Measurements from ENCODE around the gene ERICH4. TPM values are rescaled to one million over a fixed set of nuclear protein-coding genes. Genes with fewer than 3 reads are reported as not detected.
"Not testable (repeated sequence)": the region's sequence is repeated elsewhere in the genome, so short reads cannot be mapped to it uniquely, and the experiment has no call there.

ERICH4 gene
- total RNA-seq, 4 donors from 2014 or later, result not detected

DNA sequence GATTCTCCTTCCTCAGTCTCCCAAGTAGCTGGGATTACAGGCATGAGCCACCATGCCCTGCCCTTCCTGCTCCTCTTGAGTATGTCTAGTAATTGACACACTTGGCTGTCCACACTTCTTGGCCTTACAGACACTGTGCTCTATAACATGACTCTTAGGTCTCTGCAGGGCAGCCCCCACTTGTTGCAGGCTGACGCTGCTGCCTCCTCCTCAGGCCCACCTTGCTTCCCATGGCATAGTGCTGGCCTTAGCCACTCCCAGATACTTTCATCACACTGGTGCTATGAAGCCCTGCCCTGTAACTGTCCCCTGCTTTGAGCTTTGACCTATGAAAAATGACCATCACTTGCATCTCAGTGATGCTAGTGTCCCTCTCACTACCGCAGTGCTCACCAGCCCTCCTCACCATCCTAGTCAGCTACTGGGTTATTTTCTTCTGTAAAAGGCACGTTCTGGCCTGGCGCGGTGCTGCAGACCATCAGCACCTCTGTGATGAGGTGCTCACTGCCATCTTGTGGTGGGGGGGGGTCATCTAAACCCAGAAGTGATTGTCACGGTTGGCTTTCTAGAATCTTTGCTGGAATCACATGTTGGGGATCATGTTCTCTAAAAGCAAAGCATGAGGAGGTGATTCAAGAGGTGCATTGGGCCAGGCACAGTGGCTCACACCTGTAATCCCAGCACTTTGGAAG, 9.8 kb downstream of the ERICH4 start:
- Histone ChIP-seq H3K4me3 (no peak overlapping the region), H3K27ac (replicated peaks in 1 of 4) (no peak overlapping the region), H3K27me3 (peaks cover 0 to 7% (median 0%) of the 10 kb centered on the region in 4 donors), H3K9me3 (no peaks in the 10 kb centered on the region), H3K36me3 (peaks cover 0 to 9% (median 0%) of the 10 kb centered on the region in 4 donors), H3K4me1 (peaks cover 20 to 33% (median 30%) of the 10 kb centered on the region in 4 donors)
- DNase-seq (ENCODE audit: extremely low spot score), result no peak
- TF ChIP-seq EP300 (IDR thresholded peaks at IDR 0.05) (no peak), POLR2AphosphoS5 (IDR thresholded peaks at IDR 0.05) (no peak), POLR2A (IDR thresholded peaks at IDR 0.05; ENCODE audit: low read depth) (no peak)
- TF ChIP-seq, protein P1, sequence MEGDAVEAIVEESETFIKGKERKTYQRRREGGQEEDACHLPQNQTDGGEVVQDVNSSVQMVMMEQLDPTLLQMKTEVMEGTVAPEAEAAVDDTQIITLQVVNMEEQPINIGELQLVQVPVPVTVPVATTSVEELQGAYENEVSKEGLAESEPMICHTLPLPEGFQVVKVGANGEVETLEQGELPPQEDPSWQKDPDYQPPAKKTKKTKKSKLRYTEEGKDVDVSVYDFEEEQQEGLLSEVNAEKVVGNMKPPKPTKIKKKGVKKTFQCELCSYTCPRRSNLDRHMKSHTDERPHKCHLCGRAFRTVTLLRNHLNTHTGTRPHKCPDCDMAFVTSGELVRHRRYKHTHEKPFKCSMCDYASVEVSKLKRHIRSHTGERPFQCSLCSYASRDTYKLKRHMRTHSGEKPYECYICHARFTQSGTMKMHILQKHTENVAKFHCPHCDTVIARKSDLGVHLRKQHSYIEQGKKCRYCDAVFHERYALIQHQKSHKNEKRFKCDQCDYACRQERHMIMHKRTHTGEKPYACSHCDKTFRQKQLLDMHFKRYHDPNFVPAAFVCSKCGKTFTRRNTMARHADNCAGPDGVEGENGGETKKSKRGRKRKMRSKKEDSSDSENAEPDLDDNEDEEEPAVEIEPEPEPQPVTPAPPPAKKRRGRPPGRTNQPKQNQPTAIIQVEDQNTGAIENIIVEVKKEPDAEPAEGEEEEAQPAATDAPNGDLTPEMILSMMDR (IDR thresholded peaks at IDR 0.05), result no peak
- intact Hi-C loops (cut with DNase I), result no loop called here
- 54% methylated on average over 6 of the region's 6 CpGs for WGBS

DNA sequence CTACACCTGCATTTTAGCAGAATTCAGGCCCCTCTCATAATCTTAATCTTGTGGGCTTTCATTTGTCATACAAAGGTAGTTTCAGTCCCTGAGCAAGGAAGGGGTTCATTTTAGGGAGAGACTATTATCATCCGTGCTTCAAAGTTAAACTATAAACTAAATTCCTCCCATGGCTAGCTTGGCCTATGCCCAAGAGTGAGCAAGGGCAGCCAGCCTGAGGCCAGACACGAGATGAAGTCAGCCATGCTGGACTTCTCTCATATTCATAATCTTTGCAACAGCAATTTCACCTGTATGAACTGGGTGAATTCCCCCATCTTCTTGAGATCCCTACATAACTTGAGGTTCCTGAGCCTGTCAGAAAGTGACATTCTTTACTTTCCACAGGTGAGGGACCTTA, 13.0 kb downstream of the ERICH4 start:
- peaks cover 0 to 30% (median 0%) of the 10 kb centered on the region in 4 donors for H3K27me3 ChIP-seq
- no peak for DNase-seq (ENCODE audit: extremely low spot score)
- intact Hi-C loops (cut with DNase I), result no loop called here
- peaks cover 0 to 9% (median 0%) of the 10 kb centered on the region in 4 donors for H3K36me3 ChIP-seq
- TF ChIP-seq POLR2AphosphoS5 (IDR thresholded peaks at IDR 0.05) (no peak), EP300 (IDR thresholded peaks at IDR 0.05) (no peak), POLR2A (IDR thresholded peaks at IDR 0.05; ENCODE audit: low read depth) (no peak)
- TF ChIP-seq, protein P1 (IDR thresholded peaks at IDR 0.05), result no peak
- 30% methylated on average over 2 of the region's 2 CpGs for WGBS
- H3K9me3 ChIP-seq, result no peaks in the 10 kb centered on the region
- peaks cover 8 to 21% (median 15%) of the 10 kb centered on the region in 4 donors for H3K4me1 ChIP-seq
- H3K27ac ChIP-seq (replicated peaks in 1 of 4), result no peak overlapping the region
- no peak overlapping the region for H3K4me3 ChIP-seq

DNA sequence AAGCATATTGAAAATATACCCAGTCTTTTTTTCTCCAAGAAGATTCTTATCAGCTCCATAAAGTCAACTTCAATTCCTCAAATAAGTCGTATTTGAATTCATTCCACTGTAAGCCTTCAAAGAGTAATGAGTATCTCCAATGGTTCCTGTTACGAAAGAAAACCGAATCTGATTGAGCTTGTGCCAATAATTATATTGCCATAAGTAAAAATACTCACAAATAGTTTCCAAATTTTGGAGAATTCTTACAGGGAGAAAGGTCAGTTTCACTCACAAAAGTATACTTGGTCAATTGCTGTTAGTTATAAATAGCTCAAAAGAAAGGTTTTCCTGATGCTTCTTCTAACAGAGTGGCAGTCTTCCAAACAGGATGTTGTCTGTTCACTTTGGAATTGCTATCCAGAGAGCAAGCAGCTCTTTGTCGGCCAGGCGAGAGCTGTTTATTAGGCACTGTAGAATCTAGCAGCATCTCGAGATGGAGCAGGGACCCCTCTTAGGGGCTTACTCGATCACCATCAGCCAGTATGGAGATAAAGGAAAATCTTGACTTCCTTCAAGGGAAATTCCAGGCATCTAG, 13.5 kb downstream of the ERICH4 start:
- intact Hi-C loops (cut with DNase I), result no loop called here
- DNase-seq (ENCODE audit: extremely low spot score), result no peak
- peaks cover 0 to 35% (median 0%) of the 10 kb centered on the region in 4 donors for H3K27me3 ChIP-seq
- WGBS, result 36% methylated on average over 7 of the region's 7 CpGs
- TF ChIP-seq POLR2A (IDR thresholded peaks at IDR 0.05; ENCODE audit: low read depth) (no peak), EP300 (IDR thresholded peaks at IDR 0.05) (no peak)
- peak overlapping the region in 2 of 4 donors; percentile 27 to 45 for H3K27ac ChIP-seq (replicated peaks in 1 of 4)
- H3K4me3 ChIP-seq, result no peak overlapping the region
- no peaks in the 10 kb centered on the region for H3K9me3 ChIP-seq
- H3K36me3 ChIP-seq, result peaks cover 0 to 9% (median 0%) of the 10 kb centered on the region in 4 donors
- H3K4me1 ChIP-seq, result peaks cover 8 to 21% (median 15%) of the 10 kb centered on the region in 4 donors

DNA sequence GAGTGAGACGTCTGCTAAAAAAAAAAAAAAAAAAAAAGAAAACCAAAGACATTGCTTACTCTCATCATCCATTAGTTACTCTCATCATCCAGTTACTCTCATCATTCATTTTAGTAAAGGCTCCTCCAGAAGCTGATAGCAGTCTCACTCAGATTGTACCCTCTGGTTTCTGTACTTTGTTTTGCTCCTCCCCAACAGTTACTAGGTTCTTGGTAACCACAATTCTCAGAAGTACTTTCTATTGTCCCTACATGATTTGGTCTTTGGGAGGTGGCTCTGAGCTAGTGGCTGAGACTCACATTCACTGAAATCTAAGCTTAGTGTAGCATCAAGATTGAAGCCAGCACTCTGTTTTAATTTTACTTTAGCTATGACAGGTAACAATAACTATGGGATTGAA, 14.3 kb downstream of the ERICH4 start:
- Histone ChIP-seq H3K4me3 (no peak overlapping the region), H3K9me3 (no peaks in the 10 kb centered on the region), H3K27me3 (peaks cover 0 to 43% (median 0%) of the 10 kb centered on the region in 4 donors), H3K27ac (replicated peaks in 1 of 4) (peak overlapping the region in 1 of 4 donors; percentile 45), H3K4me1 (peaks cover 8 to 21% (median 15%) of the 10 kb centered on the region in 4 donors), H3K36me3 (peaks cover 0 to 9% (median 0%) of the 10 kb centered on the region in 4 donors)
- no peak for TF ChIP-seq POLR2AphosphoS5 (IDR thresholded peaks at IDR 0.05)
- TF ChIP-seq, protein P1 (IDR thresholded peaks at IDR 0.05), result no peak
- no peak for TF ChIP-seq POLR2A (IDR thresholded peaks at IDR 0.05; ENCODE audit: low read depth)
- TF ChIP-seq EP300 (IDR thresholded peaks at IDR 0.05), result no peak
- intact Hi-C loops (cut with DNase I), result no loop called here
- no peak for DNase-seq (ENCODE audit: extremely low spot score)
- WGBS, result 30% methylated on average over 1 of the region's 1 CpG

DNA sequence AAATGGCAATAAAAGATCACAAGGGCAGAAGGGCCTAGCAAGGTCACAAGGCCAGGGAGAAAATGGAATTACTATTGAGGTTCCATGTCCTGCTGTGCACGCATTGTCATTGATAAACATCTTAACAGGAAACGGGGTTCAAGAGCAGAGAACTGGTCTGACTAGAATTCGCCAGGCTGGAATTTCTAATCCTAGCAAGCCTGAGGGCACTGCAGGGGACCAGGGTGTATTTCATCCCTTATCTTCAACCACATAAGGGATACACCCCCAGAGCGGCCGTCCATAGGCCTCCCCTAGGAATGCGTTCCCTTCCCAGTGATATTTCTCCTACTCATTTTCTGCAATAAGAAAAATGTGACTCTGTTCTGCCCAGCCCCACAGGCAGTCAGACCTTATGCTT, 19.5 kb downstream of the ERICH4 start:
- Histone ChIP-seq H3K27me3 (peaks cover 0 to 86% (median 2%) of the 10 kb centered on the region in 4 donors), H3K27ac (replicated peaks in 1 of 4) (no peak overlapping the region)
- WGBS, result 72% methylated on average over 6 of the region's 6 CpGs

DNA sequence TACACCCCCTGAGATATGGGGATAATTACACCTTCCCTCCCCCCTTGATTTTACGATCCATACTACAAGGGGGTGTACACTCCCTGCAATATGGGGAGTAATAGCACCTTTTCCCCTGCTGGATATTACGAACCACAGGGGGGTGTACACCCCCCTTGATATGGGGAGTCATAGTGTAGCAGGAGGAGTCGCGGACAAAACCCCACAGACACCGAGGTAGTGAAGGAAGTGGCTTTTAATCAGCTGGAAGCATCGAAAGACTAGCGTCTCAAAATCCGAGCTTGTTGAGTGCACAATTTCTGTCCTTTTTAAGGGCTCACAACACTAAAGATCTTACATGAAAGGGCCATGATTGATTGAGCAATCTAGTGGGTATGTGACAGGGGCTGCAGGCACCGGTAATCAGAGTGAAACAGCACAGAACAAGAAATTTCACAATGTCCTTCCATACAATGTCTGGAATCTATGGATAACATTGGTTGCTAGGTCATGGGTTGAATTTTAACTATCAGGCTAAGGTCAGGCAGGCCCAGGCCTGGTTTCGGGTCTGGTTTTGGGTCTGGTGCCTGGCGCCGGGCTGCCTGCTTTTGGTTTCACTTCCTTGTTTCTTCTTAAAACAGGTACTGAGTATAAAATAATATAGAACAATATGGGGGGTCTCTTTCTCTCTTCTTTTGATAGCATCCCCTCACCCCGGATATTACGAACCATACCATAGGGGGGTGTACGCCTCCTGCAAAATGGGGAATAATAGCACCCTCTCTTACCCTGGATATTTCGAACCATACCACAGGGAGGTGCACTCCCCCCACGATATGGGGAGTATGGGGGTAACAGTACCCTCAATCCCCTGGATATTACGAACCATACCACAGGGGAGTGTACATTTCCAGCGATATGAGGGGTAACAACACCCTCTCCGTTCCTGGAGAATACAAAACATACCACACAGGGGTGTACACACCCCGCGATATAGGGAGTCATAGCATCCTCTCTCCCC, 20.6 kb downstream of the ERICH4 start:
- DNase-seq (ENCODE audit: extremely low spot score); H3K4me3 ChIP-seq; H3K27ac ChIP-seq (replicated peaks in 1 of 4); H3K4me1 ChIP-seq; intact Hi-C loops (cut with DNase I); H3K9me3 ChIP-seq; H3K36me3 ChIP-seq: not testable (repeated sequence)
- WGBS, result 77% methylated on average over 22 of the region's 22 CpGs
- peaks cover 0 to 86% (median 2%) of the 10 kb centered on the region in 4 donors for H3K27me3 ChIP-seq

More for the DNA sequence above, 19.5 kb downstream of the ERICH4 start:
- Histone ChIP-seq H3K36me3 (no peaks in the 10 kb centered on the region), H3K4me3 (no peak overlapping the region), H3K9me3 (no peaks in the 10 kb centered on the region), H3K4me1 (no peaks in the 10 kb centered on the region)
- TF ChIP-seq EP300 (IDR thresholded peaks at IDR 0.05) (no peak), POLR2A (IDR thresholded peaks at IDR 0.05; ENCODE audit: low read depth) (no peak), POLR2AphosphoS5 (IDR thresholded peaks at IDR 0.05) (no peak)
- TF ChIP-seq, protein P1 (IDR thresholded peaks at IDR 0.05), result no peak
- DNase-seq (ENCODE audit: extremely low spot score), result no peak
- intact Hi-C loops (cut with DNase I), result no loop called here

Measured in esophagus muscularis mucosa (tissue), 4 donors.